Measurements from ENCODE around the gene ELAC1.

- TF ChIP-seq, protein P1, sequence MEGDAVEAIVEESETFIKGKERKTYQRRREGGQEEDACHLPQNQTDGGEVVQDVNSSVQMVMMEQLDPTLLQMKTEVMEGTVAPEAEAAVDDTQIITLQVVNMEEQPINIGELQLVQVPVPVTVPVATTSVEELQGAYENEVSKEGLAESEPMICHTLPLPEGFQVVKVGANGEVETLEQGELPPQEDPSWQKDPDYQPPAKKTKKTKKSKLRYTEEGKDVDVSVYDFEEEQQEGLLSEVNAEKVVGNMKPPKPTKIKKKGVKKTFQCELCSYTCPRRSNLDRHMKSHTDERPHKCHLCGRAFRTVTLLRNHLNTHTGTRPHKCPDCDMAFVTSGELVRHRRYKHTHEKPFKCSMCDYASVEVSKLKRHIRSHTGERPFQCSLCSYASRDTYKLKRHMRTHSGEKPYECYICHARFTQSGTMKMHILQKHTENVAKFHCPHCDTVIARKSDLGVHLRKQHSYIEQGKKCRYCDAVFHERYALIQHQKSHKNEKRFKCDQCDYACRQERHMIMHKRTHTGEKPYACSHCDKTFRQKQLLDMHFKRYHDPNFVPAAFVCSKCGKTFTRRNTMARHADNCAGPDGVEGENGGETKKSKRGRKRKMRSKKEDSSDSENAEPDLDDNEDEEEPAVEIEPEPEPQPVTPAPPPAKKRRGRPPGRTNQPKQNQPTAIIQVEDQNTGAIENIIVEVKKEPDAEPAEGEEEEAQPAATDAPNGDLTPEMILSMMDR (conservative IDR thresholded peaks at IDR 0.05; ENCODE audit: low read depth in 2 of 2), result no peak
- TF ChIP-seq POLR2AphosphoS5 (IDR thresholded peaks at IDR 0.05; ENCODE audit: low read depth) (no peak), JUNB (IDR thresholded peaks at IDR 0.05; ENCODE audit: unreplicated experiment) (no peak), EZH2phosphoT487 (IDR thresholded peaks at IDR 0.05; ENCODE audit: unreplicated experiment) (no peak), ZNF331 (CRISPR knock-in tag; IDR thresholded peaks at IDR 0.05; ENCODE audit: low read depth) (no peak), CREB1 (CRISPR knock-in tag; IDR thresholded peaks at IDR 0.05; ENCODE audit: low read depth) (no peak), NANOG (IDR thresholded peaks at IDR 0.05; ENCODE audit: borderline replicate concordance) (no peak), EZH2 (IDR thresholded peaks at IDR 0.05; ENCODE audit: low read depth, unreplicated experiment) (no peak)
These were observed 24.5 kb downstream of the ELAC1 start for GRCh38 chr18:50992351-50992762.
